Thoracic aorta (tissue), 2 donors: ENCODE measurements around the gene TMA16. TPM values are rescaled to one million over a fixed set of nuclear protein-coding genes. Genes with fewer than 3 reads are reported as not detected.

Experiments
- ATAC-seq: fragments of 150-250 bp; one replicate; pipeline ENCODE4 v1.8.0; 2017; ENCODE audit warnings: low read depth; ENCODE audit not compliant: insufficient number of reproducible peaks, low FRiP score
- DNase-seq: peaks from one replicate; pipeline ENCODE4 v3.0.0-alpha.2; 2020; ENCODE audit warnings: low spot score
- H3K27ac ChIP-seq, 2 donors: fragments of 200-600 bp; sonication (generic); 1 replicate in 1 of 2; 2 replicates in 1 of 2; pipeline ENCODE4 v1.5.1; 2016; ENCODE audit warnings: mild to moderate bottlenecking in 2 of 2, moderate library complexity in 2 of 2
- H3K27me3 ChIP-seq: fragments of 200-600 bp; sonication (generic); replicated peaks from 2 replicates; pipeline ENCODE4 v1.6.0; 2016; ENCODE audit warnings: mild to moderate bottlenecking; ENCODE audit not compliant: insufficient read depth
- H3K36me3 ChIP-seq: fragments of 200-600 bp; sonication (generic); one replicate; pipeline ENCODE4 v1.5.1; 2016
- H3K4me1 ChIP-seq, 2 donors: fragments of 200-600 bp; sonication (generic); 1 replicate in 1 of 2; 2 replicates in 1 of 2; pipeline versions ENCODE4 v1.5.1 to v1.6.0; 2016; ENCODE audit warnings: low read depth in 2 of 2, mild to moderate bottlenecking in 1 of 2; ENCODE audit not compliant: control insufficient read depth in 1 of 2
- H3K4me3 ChIP-seq: fragments of 200-600 bp; sonication (generic); 2 replicates; pipeline ENCODE4 v1.5.1; 2016; ENCODE audit warnings: mild to moderate bottlenecking
- H3K9me3 ChIP-seq: fragments of 200-600 bp; sonication (generic); 2 replicates; pipeline ENCODE4 v1.5.1; 2016
- total RNA-seq, 2 donors: library from RNA; depleted of rRNA; stranded (reverse); fragments of >200 nt; gene quantifications; one replicate each; pipeline versions ENCODE4 v1.1.0 to v1.2.3, GENCODE V29; 2016
- TF ChIP-seq, protein P1 (sequence below): fragments of 200-600 bp; sonication (generic); IDR thresholded peaks from one replicate; pipeline ENCODE4 v1.5.1; 2019; ENCODE audit warnings: antibody characterized with exemption

Gene TMA16
- total RNA-seq, 2 donors from 2014 or later, result 13.7 to 36.5 TPM

DNA sequence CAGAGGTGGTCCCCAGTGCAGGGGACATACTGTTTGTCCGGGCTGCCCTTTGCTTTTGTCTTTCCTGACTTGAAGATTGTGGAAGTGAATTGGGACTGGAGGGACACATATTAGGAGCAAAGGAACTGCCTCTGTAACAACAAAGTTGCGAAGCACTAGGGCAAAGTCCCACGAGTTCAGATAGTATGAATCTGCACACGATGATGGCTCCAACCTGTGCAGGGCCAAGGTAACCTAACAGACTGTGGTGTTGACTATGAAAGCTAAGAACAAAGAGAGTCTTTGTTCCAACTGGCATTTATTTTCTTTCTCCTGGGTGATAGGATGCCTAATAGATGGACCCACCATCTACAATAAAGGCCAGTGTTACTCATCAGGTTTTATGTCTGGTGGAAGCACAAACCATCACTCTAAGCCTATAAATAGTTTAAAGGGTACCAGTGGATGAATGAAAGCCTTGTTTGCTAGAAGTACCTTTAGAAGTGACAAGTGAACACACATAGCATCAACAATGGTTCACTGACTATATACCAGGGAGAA is 71.8 kb downstream of the TMA16 start:
- ATAC-seq (no peak), DNase-seq (no peak)
- H3K4me1 ChIP-seq, result no peaks in the 10 kb centered on the region
- no peaks in the 10 kb centered on the region for H3K27me3 ChIP-seq
- H3K4me3 ChIP-seq, result no peak overlapping the region
- TF ChIP-seq, protein P1, sequence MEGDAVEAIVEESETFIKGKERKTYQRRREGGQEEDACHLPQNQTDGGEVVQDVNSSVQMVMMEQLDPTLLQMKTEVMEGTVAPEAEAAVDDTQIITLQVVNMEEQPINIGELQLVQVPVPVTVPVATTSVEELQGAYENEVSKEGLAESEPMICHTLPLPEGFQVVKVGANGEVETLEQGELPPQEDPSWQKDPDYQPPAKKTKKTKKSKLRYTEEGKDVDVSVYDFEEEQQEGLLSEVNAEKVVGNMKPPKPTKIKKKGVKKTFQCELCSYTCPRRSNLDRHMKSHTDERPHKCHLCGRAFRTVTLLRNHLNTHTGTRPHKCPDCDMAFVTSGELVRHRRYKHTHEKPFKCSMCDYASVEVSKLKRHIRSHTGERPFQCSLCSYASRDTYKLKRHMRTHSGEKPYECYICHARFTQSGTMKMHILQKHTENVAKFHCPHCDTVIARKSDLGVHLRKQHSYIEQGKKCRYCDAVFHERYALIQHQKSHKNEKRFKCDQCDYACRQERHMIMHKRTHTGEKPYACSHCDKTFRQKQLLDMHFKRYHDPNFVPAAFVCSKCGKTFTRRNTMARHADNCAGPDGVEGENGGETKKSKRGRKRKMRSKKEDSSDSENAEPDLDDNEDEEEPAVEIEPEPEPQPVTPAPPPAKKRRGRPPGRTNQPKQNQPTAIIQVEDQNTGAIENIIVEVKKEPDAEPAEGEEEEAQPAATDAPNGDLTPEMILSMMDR, result no peak
- no peaks in the 10 kb centered on the region for H3K36me3 ChIP-seq
- no peaks in the 10 kb centered on the region for H3K9me3 ChIP-seq
- no peak overlapping the region for H3K27ac ChIP-seq

GRCh38 chr4:163568843-163569242 is 74.4 kb downstream of the TMA16 start:
- ATAC-seq, result no peak

More at GRCh38 chr4:163568843-163569242, 74.4 kb downstream of the TMA16 start:
- Histone ChIP-seq H3K9me3 (no peaks in the 10 kb centered on the region), H3K27me3 (no peaks in the 10 kb centered on the region), H3K4me3 (no peak overlapping the region), H3K27ac (no peak overlapping the region), H3K36me3 (no peaks in the 10 kb centered on the region), H3K4me1 (no peaks in the 10 kb centered on the region)
- DNase-seq, result no peak
- TF ChIP-seq, protein P1, result no peak

Other genes starting within 250 kb of the TMA16 start
- 100 to 1,000 TPM in 1 of 2 donors, 10 to 100 TPM in 1; 35.4 to 112 TPM for gene NPY1R, start 162.1 kb upstream of the TMA16 start, total RNA-seq
- 1 to 10 TPM; 2.3 to 5.3 TPM for gene NPY5R, start 150.8 kb upstream of the TMA16 start, total RNA-seq
- gene TKTL2, start 20.9 kb upstream of the TMA16 start, total RNA-seq, result under 1 TPM in 1 of 2 donors, not detected in 1; 0.21 TPM